Spinal cord (tissue), 10 donors: ENCODE results near the gene LRP1B. TPM values are rescaled to one million over a fixed set of nuclear protein-coding genes. Genes with fewer than 3 reads are reported as not detected.
"Not testable (repeated sequence)": the region's sequence is repeated elsewhere in the genome, so short reads cannot be mapped to it uniquely, and the experiment has no call there.

ENCODE experiments used
- DNase-seq, 6 donors: peaks; one replicate each; pipeline versions ENCODE4 v3.0.0 to v3.0.0-alpha.2; 2013 to 2015; ENCODE audit warnings: low spot score in 6 of 6, low read depth in 4 of 6
- H3K27ac ChIP-seq: one replicate; pipeline ENCODE4 v1.5.1; 2013; ENCODE audit warnings: low read depth, low read length, control low read depth
- H3K27me3 ChIP-seq: one replicate; pipeline ENCODE4 v1.6.1; 2013; ENCODE audit warnings: low read length; ENCODE audit not compliant: control insufficient read depth, insufficient read depth
- H3K36me3 ChIP-seq: one replicate; pipeline ENCODE4 v1.6.1; 2013; ENCODE audit warnings: low read length; ENCODE audit not compliant: control insufficient read depth, insufficient read depth
- H3K4me1 ChIP-seq: one replicate; pipeline ENCODE4 v1.6.1; 2013; ENCODE audit warnings: low read length; ENCODE audit not compliant: control insufficient read depth, insufficient read depth
- H3K4me3 ChIP-seq: one replicate; pipeline ENCODE4 v1.5.1; 2013; ENCODE audit warnings: low read depth, low read length, control low read depth
- H3K9me3 ChIP-seq: one replicate; pipeline ENCODE4 v1.6.1; 2013; ENCODE audit warnings: low read length; ENCODE audit not compliant: control insufficient read depth, insufficient read depth
- WGBS: methylation state at CpG from one replicate; pipeline ENCODE4 v1.1.5; 2013; ENCODE audit warnings: missing lambda C conversion rate; ENCODE audit not compliant: insufficient coverage; 5-methylcytosine and 5-hydroxymethylcytosine counted together
- polyA plus RNA-seq, 2 donors: library from polyadenylated mRNA; unstranded; fragments of 120-200 nt; gene quantifications; one replicate each; pipeline ENCODE4 v1.2.1, GENCODE V29; 2013; ENCODE audit not compliant: insufficient read length in 2 of 2
- total RNA-seq, 2 donors: library from RNA; depleted of rRNA in 1 of 2; stranded (reverse); fragments of 120-200 nt in 1 of 2; fragments of >200 nt in 1 of 2; gene quantifications; one replicate each; pipeline versions ENCODE4 v1.2.3 to v1.2.4, GENCODE V29; 2013 to 2014
- donor health status: healthy.

Gene LRP1B
- total and polyA plus RNA-seq, 4 donors = 22.1 to 70.2 (median 32.1) TPM

DNA sequence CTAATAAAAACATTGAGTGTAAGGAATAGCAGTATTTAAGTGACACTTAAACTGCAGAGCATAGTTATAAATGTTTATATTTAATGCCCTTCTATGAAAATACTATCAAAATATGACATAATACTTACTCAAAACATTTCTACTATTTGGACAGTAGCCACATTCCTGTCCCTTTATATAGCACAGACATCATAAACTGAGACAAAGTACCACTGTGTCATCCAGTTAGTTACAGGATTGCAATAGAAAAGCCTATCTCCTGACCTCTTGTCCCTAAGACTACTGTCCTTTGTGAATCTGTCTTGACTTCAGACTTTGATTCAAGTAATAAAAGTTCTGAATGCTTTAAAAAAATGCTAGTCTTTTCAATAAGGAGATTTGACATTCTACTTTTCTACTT lies 1822.1 kb downstream of the LRP1B start:
- Histone ChIP-seq H3K36me3 (no peaks in the 10 kb centered on the region), H3K27me3 (no peaks in the 10 kb centered on the region), H3K9me3 (no peaks in the 10 kb centered on the region), H3K4me1 (no peaks in the 10 kb centered on the region), H3K27ac (no peak overlapping the region), H3K4me3 (no peak overlapping the region)
- no peak for DNase-seq

DNA sequence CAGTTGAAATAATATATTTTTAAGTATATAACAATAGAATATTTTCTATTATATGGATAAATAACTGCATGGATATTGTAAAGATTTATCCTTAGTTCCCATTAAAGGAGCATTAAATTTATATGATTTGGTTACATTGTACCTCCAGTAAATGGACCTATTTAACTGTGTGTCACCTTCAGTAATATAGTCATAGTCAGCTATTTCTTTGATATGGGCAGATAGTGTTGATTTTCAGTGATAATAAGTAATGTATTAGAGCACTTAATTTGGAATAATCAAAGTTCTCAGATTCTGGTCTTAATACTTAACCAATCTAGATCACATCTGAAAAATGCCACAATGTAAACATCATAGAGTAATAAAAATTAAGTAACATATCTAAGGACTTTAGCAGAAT lies 1823.3 kb downstream of the LRP1B start:
- DNase-seq = no peak
- no peak overlapping the region for H3K4me3 ChIP-seq
- no peak overlapping the region for H3K27ac ChIP-seq
- no peaks in the 10 kb centered on the region for H3K36me3 ChIP-seq
- H3K4me1 ChIP-seq = no peaks in the 10 kb centered on the region
- H3K9me3 ChIP-seq = no peaks in the 10 kb centered on the region
- no peaks in the 10 kb centered on the region for H3K27me3 ChIP-seq

DNA sequence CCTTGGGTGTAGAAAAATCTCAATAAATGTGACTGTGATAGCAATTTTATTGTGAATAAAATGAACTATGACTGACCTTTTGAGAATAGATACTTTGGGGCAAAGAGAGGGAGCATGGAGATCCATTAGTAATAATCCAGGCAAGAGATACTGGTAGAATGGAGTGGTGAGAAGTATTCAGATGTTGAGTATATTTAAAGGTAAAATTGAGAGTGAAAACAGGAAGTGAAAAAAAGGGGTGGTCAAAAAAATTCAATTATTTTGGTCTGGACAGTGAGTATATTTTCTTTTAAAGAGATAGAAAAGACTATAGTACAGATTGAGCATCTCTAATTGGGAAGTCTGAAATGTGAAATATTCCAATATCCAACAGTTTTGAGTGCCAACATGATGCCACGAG lies 1835.0 kb downstream of the LRP1B start:
- Histone ChIP-seq H3K27ac (no peak overlapping the region), H3K4me3 (no peak overlapping the region), H3K36me3 (no peaks in the 10 kb centered on the region), H3K4me1 (no peaks in the 10 kb centered on the region), H3K9me3 (no peaks in the 10 kb centered on the region), H3K27me3 (no peaks in the 10 kb centered on the region)
- no CpG with 5 or more reads among the region's 1 CpG for WGBS
- DNase-seq = no peak

DNA sequence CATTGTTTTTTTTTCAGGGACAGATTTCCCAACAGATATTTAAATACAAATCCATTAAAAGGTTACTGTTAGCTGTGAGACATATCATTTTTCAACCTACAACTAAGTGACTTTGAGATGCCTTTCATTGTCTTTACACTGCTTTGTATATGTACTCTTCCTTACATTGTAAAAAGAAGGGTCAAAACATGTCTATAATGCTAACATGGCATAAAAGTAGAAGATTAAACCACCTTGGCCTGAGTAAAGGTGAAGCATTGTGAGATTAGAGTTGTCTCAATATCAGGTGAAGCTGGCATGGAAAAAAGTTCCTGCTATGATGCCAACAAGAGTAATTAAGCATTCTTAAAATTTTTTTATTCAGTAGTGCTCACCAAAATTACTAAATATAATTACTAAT lies 1842.1 kb downstream of the LRP1B start:
- no peak overlapping the region for H3K4me3 ChIP-seq

DNA sequence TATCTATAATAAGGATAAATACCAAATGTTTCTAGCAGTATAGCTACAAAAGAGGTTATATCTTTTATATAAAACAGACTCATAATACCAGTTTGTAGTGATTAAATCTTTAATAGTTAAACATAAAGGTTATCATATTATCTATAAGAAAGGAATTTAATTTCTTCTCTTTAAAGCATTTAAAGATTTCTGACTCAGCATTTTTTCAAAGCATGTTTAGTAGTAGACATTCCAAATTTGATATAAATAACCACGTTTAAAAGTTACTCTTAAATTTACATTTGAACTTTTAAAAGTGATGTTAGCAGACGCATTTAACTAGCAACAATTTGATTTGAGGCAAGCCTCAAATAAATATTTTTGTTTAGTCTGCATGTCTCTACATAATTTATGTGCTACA lies 1842.6 kb downstream of the LRP1B start:
- no CpG with 5 or more reads among the region's 2 CpGs for WGBS

More for the DNA sequence above, 1842.1 kb downstream of the LRP1B start:
- Histone ChIP-seq H3K4me1 (no peaks in the 10 kb centered on the region), H3K9me3 (no peaks in the 10 kb centered on the region), H3K27ac (no peak overlapping the region), H3K36me3 (no peaks in the 10 kb centered on the region), H3K27me3 (no peaks in the 10 kb centered on the region)
- DNase-seq = no peak

DNA sequence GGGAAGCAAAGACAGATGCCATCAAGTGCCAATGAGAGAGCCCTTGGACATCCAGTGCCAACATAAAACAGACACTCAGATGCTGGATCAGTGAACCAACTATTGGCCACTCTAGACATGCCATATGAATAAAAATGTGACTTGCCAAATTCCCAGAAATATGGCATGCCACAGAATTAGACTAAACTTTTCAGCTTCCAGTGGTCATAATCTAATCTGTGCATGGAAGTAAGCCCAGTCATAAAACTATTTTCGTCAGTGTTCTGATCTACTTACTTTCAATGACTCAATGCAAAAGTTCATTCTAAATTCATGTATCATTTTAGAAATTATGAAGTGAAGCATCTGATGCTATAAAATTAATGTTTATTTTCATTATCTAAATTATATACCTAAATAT lies 1844.4 kb downstream of the LRP1B start:
- Histone ChIP-seq H3K36me3 (no peaks in the 10 kb centered on the region), H3K27me3 (no peaks in the 10 kb centered on the region), H3K4me1 (no peaks in the 10 kb centered on the region), H3K4me3 (no peak overlapping the region), H3K27ac (no peak overlapping the region), H3K9me3 (no peaks in the 10 kb centered on the region)
- DNase-seq = no peak
- WGBS = no CpG with 5 or more reads among the region's 1 CpG

More for the DNA sequence above, 1842.6 kb downstream of the LRP1B start:
- Histone ChIP-seq H3K27ac (no peak overlapping the region), H3K36me3 (no peaks in the 10 kb centered on the region), H3K9me3 (no peaks in the 10 kb centered on the region), H3K4me1 (no peaks in the 10 kb centered on the region), H3K27me3 (no peaks in the 10 kb centered on the region), H3K4me3 (no peak overlapping the region)
- DNase-seq = no peak

DNA sequence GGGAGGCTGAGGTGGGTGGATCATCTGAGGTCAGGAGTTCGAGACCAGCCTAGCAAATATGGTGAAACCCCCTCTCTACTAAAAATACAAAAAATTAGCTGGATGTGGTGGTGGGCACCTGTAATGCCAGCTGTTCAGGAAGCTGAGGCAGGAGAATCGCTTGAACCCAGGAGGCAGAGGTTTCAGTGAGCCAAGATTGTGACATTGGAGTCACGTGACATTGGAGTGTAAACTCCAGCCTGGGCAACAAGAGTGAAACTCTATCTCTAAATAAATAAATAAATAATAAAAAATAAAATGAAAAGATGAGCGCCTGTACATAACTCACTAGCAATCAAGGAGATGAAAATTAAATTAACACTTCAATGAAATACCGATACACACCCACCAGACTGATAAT lies 1853.5 kb downstream of the LRP1B start:
- not testable (repeated sequence) for H3K4me3 ChIP-seq, DNase-seq, H3K9me3 ChIP-seq, H3K36me3 ChIP-seq, H3K27ac ChIP-seq, H3K4me1 ChIP-seq, H3K27me3 ChIP-seq
- WGBS = no CpG with 5 or more reads among the region's 5 CpGs

DNA sequence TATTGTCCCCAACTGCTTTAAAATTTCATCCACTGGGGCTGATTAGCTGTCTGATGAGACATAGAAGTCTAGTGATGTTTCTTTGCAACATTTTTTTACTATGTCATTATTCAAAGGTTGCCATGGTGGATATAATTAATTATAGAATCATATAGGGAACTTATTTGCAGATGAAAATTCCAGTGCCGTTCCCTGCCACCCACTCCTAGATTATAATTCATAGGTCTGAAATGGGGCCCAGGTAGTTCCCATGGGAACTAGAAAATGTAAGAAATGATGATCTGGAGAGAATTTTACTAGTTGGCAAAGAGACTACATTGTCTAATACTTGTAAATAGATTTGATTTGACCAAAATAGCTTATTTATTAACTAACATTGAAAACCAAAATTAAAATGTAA lies 1854.2 kb downstream of the LRP1B start:
- no peaks in the 10 kb centered on the region for H3K36me3 ChIP-seq
- H3K4me3 ChIP-seq = no peak overlapping the region
- no peak overlapping the region for H3K27ac ChIP-seq
- no CpG with 5 or more reads among the region's 1 CpG for WGBS
- DNase-seq = no peak
- H3K27me3 ChIP-seq = no peaks in the 10 kb centered on the region
- no peaks in the 10 kb centered on the region for H3K4me1 ChIP-seq
- no peaks in the 10 kb centered on the region for H3K9me3 ChIP-seq

DNA sequence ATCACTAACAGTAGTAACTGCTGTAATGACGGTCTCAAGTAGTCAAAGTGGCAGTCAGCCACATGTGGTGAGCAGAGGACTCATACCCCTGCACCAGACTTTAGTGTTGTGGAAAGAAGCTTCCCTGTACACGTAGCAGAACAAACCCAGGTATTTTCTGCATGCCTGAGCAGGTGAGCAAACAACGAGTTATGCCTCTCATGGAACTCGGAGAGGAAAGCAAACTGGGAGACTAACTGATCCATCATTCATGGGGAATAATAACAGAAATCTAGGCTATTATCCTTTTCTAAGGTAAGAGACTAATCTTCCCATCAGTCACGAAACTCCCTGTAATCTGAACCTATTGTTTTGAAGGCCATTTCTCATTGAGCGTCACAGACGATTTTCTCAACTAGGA lies 1855.4 kb downstream of the LRP1B start:
- no peak overlapping the region for H3K4me3 ChIP-seq
- H3K9me3 ChIP-seq = no peaks in the 10 kb centered on the region
- no peaks in the 10 kb centered on the region for H3K27me3 ChIP-seq
- H3K4me1 ChIP-seq = no peaks in the 10 kb centered on the region
- H3K27ac ChIP-seq = no peak overlapping the region
- DNase-seq = no peak
- no peaks in the 10 kb centered on the region for H3K36me3 ChIP-seq
- 81% methylated on average over 2 of the region's 7 CpGs for whole genome bisulfite sequencing

DNA sequence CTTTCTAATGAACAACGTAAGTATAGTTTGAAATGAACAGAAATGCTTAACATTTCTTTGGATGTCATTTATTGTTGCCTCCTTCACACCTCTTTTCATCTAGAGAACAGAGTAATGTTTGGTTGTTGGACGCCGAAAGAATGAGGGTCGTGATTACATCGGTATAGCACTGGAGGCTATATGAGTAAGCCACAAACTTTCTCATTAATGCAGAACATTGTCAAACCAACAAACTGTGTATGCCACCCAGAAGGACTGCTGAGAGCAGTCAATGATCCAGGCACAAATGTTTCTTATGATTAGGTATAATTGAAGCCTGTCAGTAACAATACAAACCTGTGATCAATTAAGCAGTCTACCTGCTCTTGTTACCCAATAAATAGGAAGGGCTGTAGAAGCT lies 1855.9 kb downstream of the LRP1B start:
- no peaks in the 10 kb centered on the region for H3K9me3 ChIP-seq
- no peak overlapping the region for H3K4me3 ChIP-seq
- no CpG with 5 or more reads among the region's 5 CpGs for WGBS
- H3K27me3 ChIP-seq = no peaks in the 10 kb centered on the region
- no peak overlapping the region for H3K27ac ChIP-seq
- H3K36me3 ChIP-seq = no peaks in the 10 kb centered on the region
- H3K4me1 ChIP-seq = no peaks in the 10 kb centered on the region
- no peak for DNase-seq

DNA sequence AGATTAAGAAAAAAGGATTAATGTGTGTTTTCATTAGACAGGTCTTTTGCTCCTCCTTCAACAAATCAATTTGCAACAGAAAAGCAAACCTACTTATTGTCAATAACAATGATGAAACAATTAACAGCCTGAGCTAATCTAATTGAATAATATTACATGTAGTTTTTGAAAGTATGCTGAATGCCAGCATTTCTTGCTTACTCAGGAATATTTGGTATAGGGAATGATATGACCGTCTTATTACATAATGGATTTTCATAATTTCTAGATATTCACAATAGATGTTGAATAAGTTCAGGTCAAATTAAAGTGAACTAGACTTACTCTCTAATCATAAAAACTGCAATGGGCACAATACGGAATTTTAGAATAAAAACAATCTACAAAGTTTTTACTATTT lies 1856.9 kb downstream of the LRP1B start:
- Histone ChIP-seq H3K4me3 (no peak overlapping the region), H3K27me3 (no peaks in the 10 kb centered on the region), H3K9me3 (no peaks in the 10 kb centered on the region), H3K36me3 (no peaks in the 10 kb centered on the region), H3K27ac (no peak overlapping the region), H3K4me1 (no peaks in the 10 kb centered on the region)
- WGBS = no CpG with 5 or more reads among the region's 2 CpGs
- no peak for DNase-seq
